Measurements from ENCODE around the gene PLA2G3.

- TF ChIP-seq EZH2phosphoT487 (IDR thresholded peaks at IDR 0.05; ENCODE audit: borderline replicate concordance) = no peak
- TF ChIP-seq CTCF (conservative IDR thresholded peaks at IDR 0.05; ENCODE audit: low read length) = no peak
These were observed 22.1 kb downstream of the PLA2G3 start for GRCh38 chr22:31118046-31118820.
